T-cell (primary cell): ENCODE results near the gene KCNQ5. TPM values are rescaled to one million over a fixed set of nuclear protein-coding genes. Genes with fewer than 3 reads are reported as not detected.

Source experiments
- ATAC-seq, 4 experiments: fragments of 200-7000 bp in 3 of 4; fragments of 150-1000 bp in 1 of 4; cut with Tn5 transposase; replicated peaks in 1 of 4; 1 replicate in 3 of 4; 2 replicates in 1 of 4; pipeline ENCODE4 v1.10.0; 2021; ENCODE audit warnings: moderate library complexity in 3 of 4, mild to moderate bottlenecking in 2 of 4, moderate number of reproducible peaks in 1 of 4
- CTCF ChIA-PET, 2 donors: fragments of 300-600 bp; sonication (Branson Sonifier 250); formaldehyde crosslinking; loops; one replicate each; lab custom pipeline; 2022; ENCODE audit warnings: antibody characterized with exemption in 2 of 2; lab: Charles Lee
- POLR2A ChIA-PET, 2 donors: fragments of 300-600 bp; sonication (Branson Sonifier 250); formaldehyde crosslinking; loops; one replicate each; lab custom pipeline; 2022; ENCODE audit warnings: antibody characterized with exemption in 2 of 2; lab: Charles Lee
- DNase-seq, 35 experiments: peaks; one replicate each; pipeline versions ENCODE4 v3.0.0 to v3.0.0-alpha.2; 2013 to 2023
- H3K27ac ChIP-seq: one replicate; pipeline ENCODE4 v1.5.1; 2013; ENCODE audit warnings: low read length
- H3K27me3 ChIP-seq, 2 experiments: replicated peaks in 1 of 2; 1 replicate in 1 of 2; 2 replicates in 1 of 2; pipeline versions ENCODE4 v1.6.1 to v1.7.0; 2013; ENCODE audit warnings: low read length in 1 of 2, mixed read lengths in 1 of 2; ENCODE audit not compliant: control insufficient read depth in 2 of 2, insufficient read depth in 2 of 2; ENCODE audit errors: extremely low read depth in 1 of 2
- H3K36me3 ChIP-seq, 2 donors: 1 replicate in 1 of 2; 2 replicates in 1 of 2; pipeline versions ENCODE4 v1.6.1 to v1.7.0; 2013; ENCODE audit warnings: low read length in 1 of 2; ENCODE audit not compliant: control insufficient read depth in 2 of 2, insufficient read depth in 1 of 2; ENCODE audit errors: extremely low read depth in 1 of 2
- H3K4me1 ChIP-seq, 2 experiments: 1 replicate in 1 of 2; 2 replicates in 1 of 2; pipeline versions ENCODE4 v1.6.1 to v1.7.0; 2013; ENCODE audit warnings: low read length in 2 of 2, mixed read lengths in 1 of 2; ENCODE audit not compliant: insufficient read depth in 2 of 2, control insufficient read depth in 1 of 2; ENCODE audit errors: extremely low read depth in 1 of 2
- H3K4me3 ChIP-seq, 2 donors: 1 replicate in 1 of 2; 2 replicates in 1 of 2; pipeline versions ENCODE4 v1.5.1 to v1.7.0; 2013; ENCODE audit warnings: mild to moderate bottlenecking in 2 of 2, low read length in 1 of 2, moderate library complexity in 1 of 2; ENCODE audit not compliant: control insufficient read depth in 1 of 2; ENCODE audit errors: extremely low read depth in 1 of 2
- H3K9me3 ChIP-seq: 2 replicates; pipeline ENCODE4 v1.7.0; 2013
- H3K27ac Mint-ChIP-seq, 2 donors: one replicate each; pipeline ENCODE4 v1.8.0; 2020 to 2021; ENCODE audit warnings: mild to moderate bottlenecking in 2 of 2, mixed read lengths in 2 of 2
- H3K27me3 Mint-ChIP-seq, 2 donors: one replicate each; pipeline ENCODE4 v1.8.0; 2021 to 2022; ENCODE audit warnings: mixed read lengths in 2 of 2
- H3K36me3 Mint-ChIP-seq: one replicate; pipeline ENCODE4 v1.8.0; 2021; ENCODE audit warnings: mixed read lengths
- H3K4me1 Mint-ChIP-seq, 3 donors: one replicate each; pipeline ENCODE4 v1.8.0; 2020 to 2022; ENCODE audit warnings: mixed read lengths in 3 of 3, mild to moderate bottlenecking in 1 of 3
- H3K4me3 Mint-ChIP-seq, 3 donors: one replicate each; pipeline ENCODE4 v1.8.0; 2020 to 2022; ENCODE audit warnings: mild to moderate bottlenecking in 3 of 3, mixed read lengths in 3 of 3, moderate library complexity in 3 of 3
- H3K9me3 Mint-ChIP-seq, 3 donors: one replicate each; pipeline ENCODE4 v1.8.0; 2020 to 2022; ENCODE audit warnings: mixed read lengths in 3 of 3
- WGBS: methylation state at CpG from one replicate; pipeline ENCODE4 v1.1.5; 2013; ENCODE audit warnings: missing lambda C conversion rate; ENCODE audit not compliant: insufficient coverage; 5-methylcytosine and 5-hydroxymethylcytosine counted together
- total RNA-seq, 35 experiments: library from RNA in 6 of 35; stranded (reverse) in 6 of 35; fragments of 120-200 nt in 1 of 35; gene quantifications; one replicate each; pipeline versions ENCODE4 v1.2.1 to v1.2.4 and lab custom pipeline; 2013 to 2026

KCNQ5 gene
- total RNA-seq, 5 donors from 2014 or later (not counting 1 experiment from before 2014, with no cell fraction given), result 3.5 to 5.3 (median 4.3) TPM

GRCh38 chr6:72665599-72665998 lies 43.7 kb downstream of the KCNQ5 start:
- ATAC-seq, result no peak
- WGBS, result no CpG with 5 or more reads among the region's 3 CpGs
- POLR2A ChIA-PET, result interaction anchor here in 1 of 2 donors (0.6 kb wide), 1 partner anchor 987 kb away, joined by 3 read pairs; no protein-coding TSS in a partner anchor
- CTCF ChIA-PET, result no interaction called here
- no peak for DNase-seq
- Mint-ChIP-seq H3K27ac (no peak overlapping the region), H3K4me1 (peaks cover 10 to 12% (median 10%) of the 10 kb centered on the region in 3 donors), H3K4me3 (no peak overlapping the region), H3K27me3 (no peaks in the 10 kb centered on the region), H3K36me3 (no peaks in the 10 kb centered on the region), H3K9me3 (no peaks in the 10 kb centered on the region)
- Histone ChIP-seq H3K4me1 (peaks cover 0 to 3% of the 10 kb centered on the region in 2 experiments), H3K36me3 (no peaks in the 10 kb centered on the region), H3K4me3 (no peak overlapping the region), H3K9me3 (no peaks in the 10 kb centered on the region), H3K27ac (no peak overlapping the region), H3K27me3 (no peaks in the 10 kb centered on the region)

DNA sequence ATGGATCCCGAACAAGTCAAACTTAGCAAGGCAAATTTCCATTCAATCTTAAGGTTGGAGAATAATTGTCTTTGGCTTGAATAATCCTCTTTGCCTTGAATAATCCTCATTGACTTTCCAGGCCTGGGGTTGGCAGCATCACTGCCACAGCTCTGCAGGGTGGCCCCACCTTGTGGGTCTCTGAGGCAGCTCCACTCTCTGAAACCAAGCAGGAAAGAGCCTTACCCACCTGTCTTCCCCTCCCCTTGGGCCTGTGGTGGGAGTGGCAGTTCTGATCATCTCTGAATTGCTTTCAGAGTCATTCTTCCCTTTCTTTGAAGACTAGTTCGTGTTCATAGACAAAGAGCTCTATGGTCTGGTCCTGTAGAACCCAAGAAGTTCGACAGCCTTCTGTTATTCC lies 47.5 kb downstream of the KCNQ5 start:
- no peak overlapping the region for H3K27ac Mint-ChIP-seq
- ChIA-PET CTCF (interaction anchor here in 1 of 2 donors (0.5 kb wide), 1 partner anchor 34 kb away, joined by 4 read pairs; no protein-coding TSS in a partner anchor), POLR2A (no interaction called here)
- no peaks in the 10 kb centered on the region for H3K36me3 Mint-ChIP-seq
- H3K4me1 ChIP-seq, result peaks cover 0 to 5% of the 10 kb centered on the region in 2 experiments
- no peaks in the 10 kb centered on the region for H3K27me3 Mint-ChIP-seq
- H3K4me3 Mint-ChIP-seq, result no peak overlapping the region
- peaks cover 14 to 17% (median 15%) of the 10 kb centered on the region in 3 donors for H3K4me1 Mint-ChIP-seq
- H3K4me3 ChIP-seq, result no peak overlapping the region
- H3K27me3 ChIP-seq, result no peaks in the 10 kb centered on the region
- peak in 20 of 35 experiments; percentile 0 to 30 (median 8) for DNase-seq
- H3K36me3 ChIP-seq, result no peaks in the 10 kb centered on the region
- no peak overlapping the region for H3K27ac ChIP-seq
- peak; percentile 61 to 80 (median 68) for ATAC-seq
- no peaks in the 10 kb centered on the region for H3K9me3 ChIP-seq
- WGBS, result no CpG with 5 or more reads among the region's 3 CpGs
- no peaks in the 10 kb centered on the region for H3K9me3 Mint-ChIP-seq

DNA sequence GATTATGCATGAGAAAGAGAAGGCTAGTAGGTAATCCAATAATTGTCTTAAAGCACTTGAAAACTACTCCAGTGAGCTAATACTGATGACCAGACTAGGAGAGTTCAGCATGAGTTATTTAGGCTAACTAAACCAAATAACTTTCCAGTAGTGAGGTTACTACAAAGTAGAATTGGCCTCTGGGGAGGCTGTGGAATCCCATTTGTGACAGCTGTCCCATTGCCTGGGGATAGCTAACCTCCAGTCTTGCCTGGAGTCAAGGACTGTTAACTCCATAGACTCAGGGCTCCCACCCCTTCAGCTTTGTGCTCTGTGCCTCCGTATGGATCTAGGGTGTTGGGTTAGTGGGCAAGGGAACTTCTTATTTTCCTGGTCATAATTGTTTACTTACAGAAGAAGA lies 51.0 kb downstream of the KCNQ5 start:
- Histone ChIP-seq H3K9me3 (no peaks in the 10 kb centered on the region), H3K27me3 (no peaks in the 10 kb centered on the region), H3K36me3 (no peaks in the 10 kb centered on the region), H3K4me3 (no peak overlapping the region), H3K27ac (no peak overlapping the region), H3K4me1 (peaks cover 0 to 5% of the 10 kb centered on the region in 2 experiments)
- ChIA-PET CTCF (no interaction called here), POLR2A (no interaction called here)
- Mint-ChIP-seq H3K36me3 (peaks cover 2% of the 10 kb centered on the region), H3K4me3 (no peak overlapping the region), H3K4me1 (peaks cover 14 to 17% (median 15%) of the 10 kb centered on the region in 3 donors), H3K9me3 (no peaks in the 10 kb centered on the region), H3K27me3 (no peaks in the 10 kb centered on the region), H3K27ac (no peak overlapping the region)
- WGBS, result no CpG with 5 or more reads among the region's 1 CpG
- DNase-seq, result no peak
- ATAC-seq, result no peak

GRCh38 chr6:72674842-72675241 lies 53.0 kb downstream of the KCNQ5 start:
- DNase-seq (no peak), ATAC-seq (no peak)
- WGBS, result no CpG with 5 or more reads among the region's 1 CpG
- Histone ChIP-seq H3K27me3 (no peaks in the 10 kb centered on the region), H3K4me3 (no peak overlapping the region), H3K27ac (no peak overlapping the region), H3K9me3 (no peaks in the 10 kb centered on the region), H3K4me1 (peaks cover 0 to 2% of the 10 kb centered on the region in 2 experiments), H3K36me3 (no peaks in the 10 kb centered on the region)
- ChIA-PET CTCF (no interaction called here), POLR2A (no interaction called here)
- no peaks in the 10 kb centered on the region for H3K27me3 Mint-ChIP-seq
- no peak overlapping the region for H3K4me3 Mint-ChIP-seq
- H3K27ac Mint-ChIP-seq, result no peak overlapping the region
- H3K4me1 Mint-ChIP-seq, result peaks cover 4 to 9% (median 5%) of the 10 kb centered on the region in 3 donors
- peaks cover 6% of the 10 kb centered on the region for H3K36me3 Mint-ChIP-seq
- no peaks in the 10 kb centered on the region for H3K9me3 Mint-ChIP-seq

GRCh38 chr6:72675396-72675795 lies 53.5 kb downstream of the KCNQ5 start:
- no peaks in the 10 kb centered on the region for H3K9me3 ChIP-seq
- Mint-ChIP-seq H3K27ac (no peak overlapping the region), H3K27me3 (no peaks in the 10 kb centered on the region), H3K4me1 (peaks cover 3 to 5% (median 4%) of the 10 kb centered on the region in 3 donors), H3K9me3 (no peaks in the 10 kb centered on the region), H3K4me3 (no peak overlapping the region), H3K36me3 (peaks cover 6% of the 10 kb centered on the region)
- CTCF ChIA-PET, result no interaction called here
- H3K4me3 ChIP-seq, result no peak overlapping the region
- no peaks in the 10 kb centered on the region for H3K27me3 ChIP-seq
- no peak overlapping the region for H3K27ac ChIP-seq
- ATAC-seq, result no peak
- WGBS, result no CpG with 5 or more reads among the region's 1 CpG
- no peaks in the 10 kb centered on the region for H3K36me3 ChIP-seq
- peaks cover 0 to 2% of the 10 kb centered on the region in 2 experiments for H3K4me1 ChIP-seq
- POLR2A ChIA-PET, result no interaction called here
- no peak for DNase-seq

DNA sequence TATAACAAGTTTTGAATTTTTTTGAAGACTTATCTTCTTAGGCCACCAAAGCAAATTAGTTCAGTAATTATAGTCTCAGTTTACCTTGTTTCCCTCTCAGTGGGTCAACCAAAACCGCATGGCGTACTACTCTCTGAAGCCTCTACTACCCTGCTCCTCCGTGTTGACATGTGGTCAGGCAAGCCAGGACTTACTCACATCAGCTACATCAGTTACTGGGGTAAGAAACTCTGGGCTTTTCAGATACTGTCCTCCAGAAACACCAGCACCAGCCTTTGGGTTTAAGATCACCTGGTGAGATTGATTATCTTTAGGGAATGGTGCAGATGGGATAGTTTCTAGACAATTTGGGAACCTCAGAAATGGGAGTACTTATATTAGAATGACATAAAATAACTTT lies 55.1 kb downstream of the KCNQ5 start:
- Histone ChIP-seq H3K27ac (no peak overlapping the region), H3K4me3 (no peak overlapping the region), H3K4me1 (no peaks in the 10 kb centered on the region), H3K36me3 (no peaks in the 10 kb centered on the region), H3K27me3 (no peaks in the 10 kb centered on the region), H3K9me3 (no peaks in the 10 kb centered on the region)
- Mint-ChIP-seq H3K27ac (no peak overlapping the region), H3K4me1 (no peaks in the 10 kb centered on the region), H3K4me3 (no peak overlapping the region), H3K27me3 (no peaks in the 10 kb centered on the region), H3K9me3 (no peaks in the 10 kb centered on the region), H3K36me3 (peaks cover 6% of the 10 kb centered on the region)
- ChIA-PET POLR2A (no interaction called here), CTCF (no interaction called here)
- DNase-seq (no peak), ATAC-seq (no peak)
- WGBS, result no CpG with 5 or more reads among the region's 3 CpGs

DNA sequence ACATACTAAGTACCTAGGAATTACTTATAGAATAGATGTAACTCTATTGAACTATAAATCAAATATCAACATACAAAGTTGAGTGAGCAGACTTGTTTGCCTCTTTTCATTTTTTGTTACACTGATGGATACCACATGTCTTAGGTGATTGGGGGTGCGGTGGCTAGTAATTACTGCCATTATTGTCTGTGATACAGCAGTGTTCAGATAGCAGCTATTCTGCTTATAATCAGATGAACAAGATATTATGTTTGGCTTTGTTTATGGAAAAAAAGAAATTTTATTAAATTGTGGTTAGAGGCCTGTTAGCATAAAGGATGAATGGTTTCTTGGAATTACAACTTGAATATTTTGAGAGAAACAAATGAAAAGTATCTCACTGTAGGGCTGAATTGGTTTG lies 55.9 kb downstream of the KCNQ5 start:
- H3K4me1 Mint-ChIP-seq, result no peaks in the 10 kb centered on the region
- DNase-seq (no peak), ATAC-seq (no peak)
- peaks cover 6% of the 10 kb centered on the region for H3K36me3 Mint-ChIP-seq
- no peak overlapping the region for H3K27ac Mint-ChIP-seq
- ChIA-PET CTCF (no interaction called here), POLR2A (no interaction called here)
- 100% methylated on average over 1 of the region's 1 CpG for WGBS
- H3K27me3 Mint-ChIP-seq, result no peaks in the 10 kb centered on the region
- no peaks in the 10 kb centered on the region for H3K4me1 ChIP-seq
- no peaks in the 10 kb centered on the region for H3K27me3 ChIP-seq
- H3K36me3 ChIP-seq, result no peaks in the 10 kb centered on the region
- H3K9me3 ChIP-seq, result no peaks in the 10 kb centered on the region
- no peaks in the 10 kb centered on the region for H3K9me3 Mint-ChIP-seq
- no peak overlapping the region for H3K27ac ChIP-seq
- no peak overlapping the region for H3K4me3 Mint-ChIP-seq
- no peak overlapping the region for H3K4me3 ChIP-seq
